NCI-H2107 (cell line): ENCODE measurements around the gene NEURL4.
"Not testable (repeated sequence)": the region's sequence is repeated elsewhere in the genome, so short reads cannot be mapped to it uniquely, and the experiment has no call there.

Experiments
- DNase-seq: peaks from one replicate; lab custom pipeline; 2025; lab: John Stamatoyannopoulos, UW

NEURL4 gene

DNA sequence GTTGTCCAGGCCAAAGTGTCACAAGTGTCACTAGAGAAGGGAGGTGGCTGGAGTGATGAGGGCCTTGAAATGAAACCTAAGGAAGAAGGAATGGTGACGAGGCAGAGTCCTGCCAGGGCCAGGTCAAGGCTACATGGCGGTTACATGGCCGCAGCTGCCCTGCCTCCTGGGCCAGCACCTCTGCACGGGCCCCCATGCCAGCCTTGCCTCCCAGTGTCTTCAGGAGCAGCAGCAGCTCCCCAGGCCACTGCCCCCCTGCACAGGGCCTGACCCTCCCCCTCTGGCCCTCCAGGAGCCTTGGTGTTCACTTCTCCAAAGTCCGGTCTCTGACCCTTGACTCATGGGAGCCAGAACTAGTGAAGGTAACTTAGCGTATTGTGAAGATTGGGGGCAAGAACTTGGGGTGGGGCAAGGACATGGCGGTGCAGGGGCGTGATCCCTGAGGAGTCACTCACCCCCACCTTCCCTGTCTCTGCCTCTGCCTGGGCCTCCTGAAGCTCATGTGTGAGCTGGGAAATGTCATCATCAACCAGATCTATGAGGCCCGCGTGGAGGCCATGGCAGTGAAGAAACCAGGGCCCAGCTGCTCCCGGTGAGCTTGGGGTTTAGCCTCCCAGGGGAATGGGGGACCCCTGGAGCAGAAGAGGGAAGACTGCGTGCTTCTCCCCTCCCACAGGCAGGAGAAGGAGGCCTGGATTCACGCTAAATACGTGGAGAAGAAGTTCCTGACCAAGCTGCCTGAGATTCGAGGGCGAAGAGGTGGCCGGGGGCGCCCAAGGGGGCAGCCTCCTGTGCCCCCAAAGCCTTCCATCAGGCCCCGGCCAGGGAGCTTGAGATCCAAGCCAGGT lies 18.7 kb upstream of the NEURL4 start:
- no peak for DNase-seq

DNA sequence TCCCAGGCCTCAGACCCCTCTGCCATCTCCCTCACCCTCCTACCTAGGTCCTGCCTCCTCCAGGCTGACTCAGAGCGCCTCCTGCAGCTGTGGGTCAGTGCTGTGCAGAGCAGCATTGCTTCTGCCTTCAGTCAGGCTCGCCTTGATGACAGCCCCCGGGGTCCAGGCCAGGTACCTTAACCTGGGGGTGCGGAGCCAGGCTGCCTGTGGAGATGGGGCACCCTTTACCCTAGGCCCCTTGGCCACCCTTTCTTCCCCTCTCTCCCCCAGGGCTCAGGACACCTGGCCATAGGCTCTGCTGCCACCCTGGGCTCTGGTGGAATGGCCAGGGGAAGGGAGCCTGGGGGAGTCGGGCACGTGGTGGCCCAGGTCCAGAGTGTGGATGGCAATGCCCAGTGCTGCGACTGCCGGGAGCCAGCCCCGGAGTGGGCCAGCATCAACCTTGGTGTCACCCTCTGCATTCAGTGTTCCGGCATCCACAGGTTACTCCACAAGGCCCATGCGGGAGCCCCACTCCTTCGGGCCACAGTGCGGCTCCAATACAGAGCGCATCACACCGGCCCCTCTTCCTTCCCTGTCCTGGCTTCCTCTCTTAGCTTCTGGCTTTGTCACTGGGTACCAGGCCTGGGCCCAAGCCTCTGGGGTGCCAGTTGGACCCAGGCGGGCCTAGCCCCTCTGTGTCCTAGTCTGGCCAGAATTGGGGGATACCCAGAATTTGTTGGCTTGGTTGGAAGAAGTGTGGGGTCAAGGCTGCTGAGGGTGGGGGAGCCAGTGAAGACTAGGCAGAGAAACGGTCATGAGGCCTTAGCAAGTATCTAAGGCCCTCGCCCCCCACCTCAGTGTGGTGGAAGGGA lies 17.9 kb upstream of the NEURL4 start:
- no peak for DNase-seq

- DNase-seq = no peak
Observed at GRCh38 chr17:7343250-7343649, 14.1 kb upstream of the NEURL4 start.

GRCh38 chr17:7341842-7342241 lies 12.7 kb upstream of the NEURL4 start:
- no peak for DNase-seq

DNA sequence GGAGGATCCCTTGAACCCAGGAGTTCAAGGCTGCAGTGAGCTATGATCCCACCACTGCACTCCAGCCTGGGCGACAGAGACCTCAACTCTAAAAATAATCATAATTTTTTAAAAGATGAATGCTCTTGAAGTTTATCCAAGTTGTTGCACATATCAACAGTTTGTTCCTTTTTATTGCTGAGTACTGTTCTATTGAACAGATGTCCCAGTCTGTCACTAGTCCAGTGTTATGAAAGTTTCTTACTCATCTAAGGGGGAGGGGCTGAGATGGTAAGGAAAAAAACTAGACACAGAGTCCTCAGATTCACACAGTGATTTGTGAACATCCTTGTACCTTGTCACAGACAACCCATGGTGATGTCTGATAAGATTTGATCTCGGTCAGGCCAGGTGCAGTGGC lies 11.0 kb upstream of the NEURL4 start:
- DNase-seq = no peak

DNA sequence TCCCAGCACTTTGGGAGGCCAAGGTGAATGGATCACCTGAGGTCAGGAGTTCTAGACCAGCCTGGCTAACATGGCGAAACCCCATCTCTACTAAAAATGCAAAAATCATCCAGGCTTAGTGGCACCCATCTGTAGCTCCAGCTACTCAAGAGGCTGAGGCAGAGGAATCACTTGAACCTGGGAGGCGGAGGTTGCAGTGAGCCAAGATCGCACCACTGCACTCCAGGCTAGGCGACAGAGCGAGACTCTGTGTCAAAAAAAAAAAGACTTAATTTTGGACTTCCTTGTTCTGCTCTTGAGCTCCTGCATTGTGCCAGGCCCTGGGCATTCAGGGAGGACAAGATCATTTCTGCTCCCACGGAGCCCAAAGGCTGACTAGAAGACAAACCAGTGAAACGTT lies 8.5 kb upstream of the NEURL4 start:
- not testable (repeated sequence) for DNase-seq

DNA sequence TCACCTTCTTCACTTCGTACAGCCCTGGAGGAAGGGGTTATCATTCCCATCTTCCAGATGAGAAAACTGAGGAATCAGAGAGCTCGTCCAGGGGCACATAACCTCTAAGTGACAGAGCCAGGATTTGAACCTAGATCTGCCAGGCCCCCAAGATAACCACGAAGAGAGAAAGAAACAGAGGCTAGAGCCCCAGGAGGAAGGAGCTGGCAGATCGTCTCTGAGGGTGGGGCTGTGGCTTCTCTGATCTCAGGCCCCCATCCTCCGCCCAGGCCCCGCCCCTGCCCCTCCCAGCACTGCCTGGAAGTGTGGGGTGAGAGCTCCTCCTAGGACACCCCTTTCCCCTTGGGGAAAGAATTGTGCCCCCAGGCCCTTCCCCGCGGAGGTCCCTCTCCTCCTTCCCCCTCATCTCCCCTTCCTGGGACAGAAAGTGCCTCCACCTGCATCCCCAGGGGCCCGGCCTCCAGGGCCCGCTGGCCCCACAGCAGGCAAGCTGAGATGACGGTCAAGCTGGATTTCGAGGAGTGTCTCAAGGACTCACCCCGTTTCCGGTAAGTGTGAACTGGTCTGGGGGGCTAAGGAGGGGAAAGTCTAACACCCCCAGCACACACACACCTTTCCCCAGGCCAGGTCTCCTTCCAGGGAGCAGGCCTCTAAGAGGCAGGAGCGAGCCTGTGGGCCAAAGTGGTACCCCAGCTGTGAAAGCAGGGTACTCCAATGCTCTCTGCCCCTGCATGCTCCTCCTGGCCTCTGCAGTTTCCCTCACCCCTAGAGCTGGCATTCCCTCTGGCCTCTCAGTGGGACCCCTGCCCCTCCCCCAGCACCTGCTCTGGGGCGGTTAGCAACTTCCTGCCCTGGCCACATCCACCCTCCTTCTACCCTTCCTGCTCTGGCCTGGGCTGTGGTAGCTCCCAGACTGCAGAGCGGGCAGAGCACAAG lies 7.4 kb upstream of the NEURL4 start, which contains the start of gene ACAP1:
TSS of gene ACAP1 (plus strand) at position 290 of the 936 bp plus-strand sequence. CDS start at position 496, 206 bp downstream.
- no peak for DNase-seq

GRCh38 chr17:7335765-7336164 lies 6.6 kb upstream of the NEURL4 start:
- DNase-seq = not testable (repeated sequence)

DNA sequence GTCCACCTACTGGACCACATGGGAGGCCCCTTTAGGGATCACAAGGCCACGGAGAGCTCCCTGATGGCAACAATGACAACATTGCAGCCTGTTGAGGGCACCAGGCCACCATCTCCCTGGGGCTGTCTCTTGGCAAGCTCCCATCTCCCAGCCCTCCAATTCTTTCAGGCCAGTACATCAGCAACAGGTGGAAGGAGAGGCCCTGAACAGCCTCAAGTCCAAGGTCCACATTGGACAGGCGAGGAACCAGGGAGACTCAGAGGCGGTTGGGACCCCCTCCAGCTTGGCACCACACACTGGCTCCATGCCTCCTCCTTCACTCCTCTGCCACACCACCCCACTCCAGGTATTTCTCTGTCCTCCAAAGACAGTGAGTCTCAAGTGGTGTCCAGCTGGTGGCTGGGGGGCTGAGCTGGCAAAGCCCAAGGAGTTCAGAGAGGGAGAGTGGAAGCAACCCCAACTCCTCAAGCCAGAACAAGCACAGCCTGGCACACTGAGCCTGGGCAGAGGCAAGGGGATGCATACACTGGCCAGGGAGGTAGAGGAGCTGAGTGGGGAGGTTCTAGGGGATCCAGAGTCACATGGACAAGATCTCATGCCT lies 5.9 kb upstream of the NEURL4 start:
- DNase-seq = no peak

- DNase-seq = not testable (repeated sequence)
Observed at GRCh38 chr17:7332600-7333069, 3.5 kb upstream of the NEURL4 start.

DNA sequence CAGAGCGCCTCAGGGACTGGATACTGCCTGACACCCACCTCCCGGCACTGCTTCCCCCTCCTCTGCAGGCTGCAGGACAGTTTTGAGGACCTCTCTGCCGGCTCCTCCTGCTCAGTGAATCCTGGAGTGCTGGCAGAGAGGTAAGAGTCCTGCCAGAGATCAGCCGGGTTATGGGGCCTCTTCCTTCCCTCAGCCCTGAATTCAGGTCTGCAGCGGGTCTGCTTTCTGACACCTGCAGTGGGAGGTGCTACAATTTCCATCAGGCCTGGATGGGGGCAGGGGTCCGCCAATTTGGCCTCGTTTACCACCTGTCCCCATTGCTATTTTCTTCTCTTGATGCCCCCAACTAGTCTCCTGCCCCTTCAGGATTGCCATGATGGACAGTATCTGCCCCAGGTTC lies 3.0 kb upstream of the NEURL4 start:
- DNase-seq = no peak

DNA sequence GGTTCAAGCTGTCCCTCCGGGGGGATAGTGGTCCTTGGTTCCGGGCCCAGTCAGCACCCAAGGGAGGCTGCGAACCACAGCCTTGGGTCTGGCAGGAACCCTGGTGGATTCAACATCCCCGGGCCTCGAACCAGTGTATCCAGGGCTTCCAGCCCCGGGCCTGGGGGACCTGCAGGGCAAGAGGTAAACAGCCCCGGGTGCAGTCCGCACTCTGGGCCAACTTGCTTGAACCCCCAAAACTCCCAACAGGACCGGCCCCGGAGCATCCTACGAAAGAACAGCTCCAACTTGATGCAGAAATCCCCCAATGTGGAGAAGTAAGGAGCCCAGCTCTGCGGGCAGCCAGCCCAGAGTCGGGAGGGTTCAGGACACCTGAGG lies 1.5 kb upstream of the NEURL4 start:
- no peak for DNase-seq

GRCh38 chr17:7329997-7330637 lies 982 bp upstream of the NEURL4 start:
- no peak for DNase-seq

DNA sequence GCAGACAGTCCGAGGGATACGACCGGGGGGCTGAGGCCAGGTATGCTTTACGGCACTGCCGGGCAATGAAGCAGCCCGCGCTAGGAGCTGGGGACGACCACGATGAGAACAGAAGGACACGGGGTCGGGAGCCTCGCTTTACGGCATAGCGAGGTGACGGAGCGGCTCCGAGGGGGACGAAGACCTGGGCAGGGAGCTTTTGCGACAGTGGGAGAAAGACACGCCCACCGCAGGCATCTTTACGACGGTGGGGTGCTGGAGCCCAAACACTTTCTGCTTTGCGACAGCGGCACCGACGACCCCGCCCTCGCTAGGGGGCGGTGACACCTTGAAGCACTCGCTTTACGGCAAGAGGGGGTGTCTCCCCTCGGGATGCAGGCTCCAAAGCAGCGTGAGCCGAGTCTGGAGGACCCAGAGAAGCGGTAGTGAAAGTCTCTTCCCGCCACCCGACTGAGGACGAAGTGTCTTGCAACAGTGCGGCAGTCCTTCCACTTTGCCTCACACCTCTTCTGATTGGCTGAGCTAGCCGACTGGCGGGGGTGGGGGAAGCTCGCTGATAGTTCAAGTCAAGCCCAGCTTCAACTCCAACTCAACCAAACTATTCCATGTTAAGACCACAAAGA lies 350 bp upstream of the NEURL4 start:
- DNase-seq = peak; percentile 81

- DNase-seq = no peak
Observed at GRCh38 chr17:7328009-7328408, 1.1 kb downstream of the NEURL4 start.

- no peak for DNase-seq
Observed at GRCh38 chr17:7327501-7327900, 1.6 kb downstream of the NEURL4 start.

- DNase-seq = no peak
Observed at GRCh38 chr17:7327056-7327455, 2.1 kb downstream of the NEURL4 start.

GRCh38 chr17:7326186-7326585 lies 2.9 kb downstream of the NEURL4 start:
- DNase-seq = no peak

DNA sequence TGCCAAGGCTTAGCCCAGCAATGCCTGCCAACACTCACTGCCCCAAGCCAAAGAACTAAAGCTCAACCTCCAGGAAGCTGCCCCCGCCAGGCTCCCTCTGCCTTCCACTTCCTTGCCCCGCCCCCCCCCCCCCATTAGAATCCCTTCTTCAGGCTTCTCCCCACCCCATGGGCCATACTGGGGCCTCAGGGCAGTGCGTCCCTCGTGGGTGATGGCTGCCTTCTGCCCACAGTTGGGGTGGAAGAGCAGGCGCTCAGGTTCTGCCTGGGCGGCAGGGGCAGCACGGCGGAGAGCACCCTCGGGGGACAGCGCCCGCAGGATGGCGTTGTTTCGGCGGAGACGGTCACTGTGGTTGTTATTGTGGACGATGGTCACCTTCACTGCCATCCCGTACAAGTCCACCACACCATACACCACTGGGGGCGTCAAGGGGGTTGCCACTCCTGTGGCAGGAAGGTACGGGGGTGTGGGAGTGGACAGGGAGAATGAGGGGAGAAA lies 4.1 kb downstream of the NEURL4 start:
- no peak for DNase-seq

GRCh38 chr17:7324438-7324779 lies 4.7 kb downstream of the NEURL4 start:
- DNase-seq = no peak
